ENCODE results near the gene C3orf20.

DNA sequence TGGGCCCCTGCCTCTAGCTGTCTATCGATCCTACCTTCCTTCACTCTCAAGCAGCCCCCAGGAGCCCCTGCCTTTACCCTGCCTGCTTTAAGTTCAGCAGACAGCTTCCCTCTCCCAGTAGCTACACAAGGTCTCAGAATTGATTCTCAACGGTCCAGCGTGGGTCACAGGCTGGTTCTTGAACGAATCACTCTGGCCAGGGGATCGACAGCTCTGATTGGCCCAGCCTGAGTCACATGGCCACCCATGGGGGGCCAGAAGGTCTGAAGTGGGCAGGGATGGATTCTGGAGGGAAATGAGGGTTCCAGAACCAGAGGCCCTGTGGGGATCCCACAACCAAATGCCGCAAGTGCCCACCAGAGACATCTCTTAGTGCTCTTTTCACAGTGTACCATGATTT, 47.1 kb upstream of the C3orf20 start:
- TF ChIP-seq, protein P1, sequence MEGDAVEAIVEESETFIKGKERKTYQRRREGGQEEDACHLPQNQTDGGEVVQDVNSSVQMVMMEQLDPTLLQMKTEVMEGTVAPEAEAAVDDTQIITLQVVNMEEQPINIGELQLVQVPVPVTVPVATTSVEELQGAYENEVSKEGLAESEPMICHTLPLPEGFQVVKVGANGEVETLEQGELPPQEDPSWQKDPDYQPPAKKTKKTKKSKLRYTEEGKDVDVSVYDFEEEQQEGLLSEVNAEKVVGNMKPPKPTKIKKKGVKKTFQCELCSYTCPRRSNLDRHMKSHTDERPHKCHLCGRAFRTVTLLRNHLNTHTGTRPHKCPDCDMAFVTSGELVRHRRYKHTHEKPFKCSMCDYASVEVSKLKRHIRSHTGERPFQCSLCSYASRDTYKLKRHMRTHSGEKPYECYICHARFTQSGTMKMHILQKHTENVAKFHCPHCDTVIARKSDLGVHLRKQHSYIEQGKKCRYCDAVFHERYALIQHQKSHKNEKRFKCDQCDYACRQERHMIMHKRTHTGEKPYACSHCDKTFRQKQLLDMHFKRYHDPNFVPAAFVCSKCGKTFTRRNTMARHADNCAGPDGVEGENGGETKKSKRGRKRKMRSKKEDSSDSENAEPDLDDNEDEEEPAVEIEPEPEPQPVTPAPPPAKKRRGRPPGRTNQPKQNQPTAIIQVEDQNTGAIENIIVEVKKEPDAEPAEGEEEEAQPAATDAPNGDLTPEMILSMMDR (IDR thresholded peaks at IDR 0.05), result no peak
- no peak for TF ChIP-seq EZH2 (IDR thresholded peaks at IDR 0.05; ENCODE audit: borderline replicate concordance, insufficient read depth, low read depth, low read length, poor library complexity, severe bottlenecking)
